Liver (tissue), 9 donors: ENCODE data around the gene DNHD1. TPM values are rescaled to one million over a fixed set of nuclear protein-coding genes. Genes with fewer than 3 reads are reported as not detected.

Experiments used
- DNase-seq: peaks from one replicate; pipeline ENCODE4 v3.0.0-alpha.2; 2017; ENCODE audit warnings: low spot score
- H3K27ac ChIP-seq, 2 donors: one replicate each; pipeline ENCODE4 v1.7.0; 2013; ENCODE audit warnings: inconsistent platforms in 2 of 2, low read length in 2 of 2, control low read depth in 1 of 2, low read depth in 1 of 2, mild to moderate bottlenecking in 1 of 2
- H3K27me3 ChIP-seq, 4 donors: one replicate each; pipeline versions ENCODE4 v1.6.1 to v1.7.0; 2013; ENCODE audit warnings: low read length in 3 of 4, inconsistent platforms in 1 of 4, mild to moderate bottlenecking in 1 of 4, moderate library complexity in 1 of 4; ENCODE audit not compliant: control insufficient read depth in 4 of 4, insufficient read depth in 4 of 4
- H3K36me3 ChIP-seq, 4 donors: one replicate each; pipeline versions ENCODE4 v1.6.1 to v1.7.0; 2013; ENCODE audit warnings: low read length in 3 of 4, mild to moderate bottlenecking in 3 of 4, low read depth in 1 of 4, moderate library complexity in 1 of 4; ENCODE audit not compliant: control insufficient read depth in 4 of 4, insufficient read depth in 3 of 4
- H3K4me1 ChIP-seq, 4 donors: one replicate each; pipeline versions ENCODE4 v1.6.1 to v1.7.0; 2013; ENCODE audit warnings: low read length in 3 of 4, mild to moderate bottlenecking in 3 of 4, moderate library complexity in 1 of 4; ENCODE audit not compliant: control insufficient read depth in 4 of 4, insufficient read depth in 4 of 4
- H3K4me3 ChIP-seq, 3 donors: one replicate each; pipeline versions ENCODE4 v1.6.1 to v1.7.0; 2013; ENCODE audit warnings: low read length in 3 of 3, control low read depth in 1 of 3, low read depth in 1 of 3, mild to moderate bottlenecking in 1 of 3
- H3K9ac ChIP-seq, 2 donors: one replicate each; pipeline ENCODE4 v1.7.0; 2013; ENCODE audit warnings: low read length in 2 of 2, mild to moderate bottlenecking in 2 of 2, moderate library complexity in 2 of 2, control low read depth in 1 of 2, low read depth in 1 of 2
- H3K9me3 ChIP-seq, 4 donors: one replicate each; pipeline versions ENCODE4 v1.6.1 to v1.7.0; 2013; ENCODE audit warnings: low read length in 3 of 4; ENCODE audit not compliant: control insufficient read depth in 4 of 4
- EGR1 ChIP-seq, 2 donors: IDR thresholded peaks; 2 replicates each; pipeline ENCODE4 v1.6.1; 2016 to 2018; ENCODE audit warnings: antibody characterized with exemption in 2 of 2, low read depth in 2 of 2
- FOXA1 ChIP-seq: IDR thresholded peaks from 2 replicates; pipeline ENCODE4 v1.6.1; 2016; ENCODE audit warnings: antibody characterized with exemption
- FOXA2 ChIP-seq: IDR thresholded peaks from 2 replicates; pipeline ENCODE4 v1.6.1; 2016; ENCODE audit warnings: antibody characterized with exemption
- GABPA ChIP-seq, 2 donors: IDR thresholded peaks in 1 of 2; conservative IDR thresholded peaks in 1 of 2; 2 replicates each; pipeline ENCODE4 v1.6.1; 2016; ENCODE audit warnings: antibody characterized with exemption in 2 of 2, mild to moderate bottlenecking in 1 of 2, moderate library complexity in 1 of 2
- HNF4A ChIP-seq, 2 donors: conservative IDR thresholded peaks; 2 replicates each; pipeline ENCODE4 v1.6.1; 2016; ENCODE audit warnings: antibody characterized with exemption in 2 of 2, mild to moderate bottlenecking in 2 of 2
- HNF4G ChIP-seq: IDR thresholded peaks from 2 replicates; pipeline ENCODE4 v1.6.1; 2016; ENCODE audit warnings: antibody characterized with exemption
- JUND ChIP-seq, 2 donors: IDR thresholded peaks; 2 replicates each; pipeline ENCODE4 v1.6.1; 2016; ENCODE audit warnings: antibody characterized with exemption in 2 of 2
- NR2F2 ChIP-seq: IDR thresholded peaks from 2 replicates; pipeline ENCODE4 v1.6.1; 2016; ENCODE audit warnings: antibody characterized with exemption
- RAD21 ChIP-seq, 2 donors: IDR thresholded peaks; 2 replicates each; pipeline ENCODE4 v1.6.1; 2016; ENCODE audit warnings: antibody characterized with exemption in 2 of 2, mild to moderate bottlenecking in 2 of 2
- REST ChIP-seq: IDR thresholded peaks from 2 replicates; pipeline ENCODE4 v1.6.1; 2016; ENCODE audit warnings: antibody characterized with exemption, mild to moderate bottlenecking
- RXRA ChIP-seq, 2 donors: IDR thresholded peaks; 2 replicates each; pipeline ENCODE4 v1.6.1; 2017 to 2018; ENCODE audit warnings: antibody characterized with exemption in 2 of 2, mild to moderate bottlenecking in 1 of 2
- SP1 ChIP-seq: IDR thresholded peaks from 2 replicates; pipeline ENCODE4 v1.6.1; 2018; ENCODE audit warnings: antibody characterized with exemption, mild to moderate bottlenecking
- TAF1 ChIP-seq: conservative IDR thresholded peaks from 2 replicates; pipeline ENCODE4 v1.6.1; 2016; ENCODE audit warnings: antibody characterized with exemption, mild to moderate bottlenecking
- WGBS: extraction: QIAGEN DNeasy Blood & Tissue Kit; methylation state at CpG from one replicate; pipeline ENCODE4 v1.1.7; 2013; 5-methylcytosine and 5-hydroxymethylcytosine counted together
- polyA plus RNA-seq, 2 donors: library from polyadenylated mRNA; stranded (reverse) in 1 of 2; unstranded in 1 of 2; fragments of 200-250 nt in 1 of 2; fragments of >200 nt in 1 of 2; fragmentation: Nextera tagmentation in 1 of 2; extraction: Ambion mirVana in 1 of 2; gene quantifications; one replicate each; pipeline versions ENCODE4 v1.2.1 to v1.2.3, GENCODE V29; 2013 to 2015
- total RNA-seq, 2 donors: library from RNA; depleted of rRNA; stranded (reverse); fragments of >200 nt; gene quantifications; one replicate each; pipeline ENCODE4 v1.2.3, GENCODE V29; 2014
- TF ChIP-seq, protein P1 (sequence below): IDR thresholded peaks from 2 replicates; pipeline ENCODE4 v1.6.1; 2016; ENCODE audit warnings: antibody characterized with exemption
- TF ChIP-seq, protein P2 (sequence below): fragments of 150-350 bp; IDR thresholded peaks from 2 replicates; pipeline ENCODE4 v1.5.1; 2017; ENCODE audit warnings: improper control_type of control experiment, low read depth, low read length; ENCODE audit not compliant: missing input control
- TF ChIP-seq, protein P3 (sequence below): IDR thresholded peaks from 2 replicates; pipeline ENCODE4 v1.6.1; 2016; ENCODE audit warnings: antibody characterized with exemption
- donor health status: healthy.
- donor health status: healthy.
- donor health status: healthy.
- donor health status: healthy.
- donor health status: healthy.

DNHD1 gene
- total and polyA plus RNA-seq, 4 donors: 2.1 to 23.6 (median 5.0) TPM

GRCh38 chr11:6566704-6567370 lies 69.8 kb downstream of the DNHD1 start:
- Histone ChIP-seq H3K4me3 (no peak overlapping the region), H3K27me3 (no peaks in the 10 kb centered on the region), H3K4me1 (peaks cover 3 to 30% (median 26%) of the 10 kb centered on the region in 4 donors), H3K36me3 (no peaks in the 10 kb centered on the region), H3K9me3 (no peaks in the 10 kb centered on the region), H3K9ac (no peak overlapping the region), H3K27ac (peak overlapping the region; percentile 25 to 61)
- no peak for TF ChIP-seq GABPA (IDR thresholded peaks at IDR 0.05 in 1 of 2, conservative IDR thresholded peaks at IDR 0.05 in 1 of 2)
- TF ChIP-seq EGR1 (IDR thresholded peaks at IDR 0.05; ENCODE audit: low read depth in 2 of 2): no peak
- TF ChIP-seq JUND (IDR thresholded peaks at IDR 0.05): no peak
- TF ChIP-seq, protein P1, sequence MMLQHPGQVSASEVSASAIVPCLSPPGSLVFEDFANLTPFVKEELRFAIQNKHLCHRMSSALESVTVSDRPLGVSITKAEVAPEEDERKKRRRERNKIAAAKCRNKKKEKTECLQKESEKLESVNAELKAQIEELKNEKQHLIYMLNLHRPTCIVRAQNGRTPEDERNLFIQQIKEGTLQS: no peak
- TF ChIP-seq FOXA1: no peak
- TF ChIP-seq SP1: no peak
- no peak for TF ChIP-seq REST
- TF ChIP-seq, protein P2, sequence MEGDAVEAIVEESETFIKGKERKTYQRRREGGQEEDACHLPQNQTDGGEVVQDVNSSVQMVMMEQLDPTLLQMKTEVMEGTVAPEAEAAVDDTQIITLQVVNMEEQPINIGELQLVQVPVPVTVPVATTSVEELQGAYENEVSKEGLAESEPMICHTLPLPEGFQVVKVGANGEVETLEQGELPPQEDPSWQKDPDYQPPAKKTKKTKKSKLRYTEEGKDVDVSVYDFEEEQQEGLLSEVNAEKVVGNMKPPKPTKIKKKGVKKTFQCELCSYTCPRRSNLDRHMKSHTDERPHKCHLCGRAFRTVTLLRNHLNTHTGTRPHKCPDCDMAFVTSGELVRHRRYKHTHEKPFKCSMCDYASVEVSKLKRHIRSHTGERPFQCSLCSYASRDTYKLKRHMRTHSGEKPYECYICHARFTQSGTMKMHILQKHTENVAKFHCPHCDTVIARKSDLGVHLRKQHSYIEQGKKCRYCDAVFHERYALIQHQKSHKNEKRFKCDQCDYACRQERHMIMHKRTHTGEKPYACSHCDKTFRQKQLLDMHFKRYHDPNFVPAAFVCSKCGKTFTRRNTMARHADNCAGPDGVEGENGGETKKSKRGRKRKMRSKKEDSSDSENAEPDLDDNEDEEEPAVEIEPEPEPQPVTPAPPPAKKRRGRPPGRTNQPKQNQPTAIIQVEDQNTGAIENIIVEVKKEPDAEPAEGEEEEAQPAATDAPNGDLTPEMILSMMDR: no peak
- TF ChIP-seq HNF4A (conservative IDR thresholded peaks at IDR 0.05): peak in 1 of 2 donors; percentile 22
- TF ChIP-seq TAF1: no peak
- TF ChIP-seq FOXA2: no peak
- peak in 1 of 2 donors; percentile 12 for TF ChIP-seq RXRA (IDR thresholded peaks at IDR 0.05)
- DNase-seq: peak; percentile 31
- 60% methylated on average over 13 of the region's 13 CpGs for WGBS

DNA sequence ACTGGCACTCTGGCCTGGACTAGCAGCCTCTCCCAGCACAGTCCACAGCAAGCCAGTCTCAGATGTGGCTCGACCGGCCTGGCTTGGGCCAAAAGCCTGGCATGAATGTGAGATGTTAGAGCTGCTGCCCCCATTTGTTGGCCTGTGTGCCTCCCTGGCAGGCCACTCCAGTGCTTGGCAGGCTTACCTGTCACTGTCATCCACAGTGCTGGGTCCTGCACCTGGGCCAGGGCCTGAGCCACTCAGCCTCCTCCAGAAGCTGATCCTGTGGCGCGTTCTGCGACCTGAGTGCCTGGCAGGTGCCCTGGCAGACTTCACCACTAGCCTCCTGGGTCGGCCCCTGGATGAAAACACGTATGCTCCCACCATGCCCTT lies 70.3 kb downstream of the DNHD1 start:
- TF ChIP-seq RAD21 (IDR thresholded peaks at IDR 0.05): no peak
- TF ChIP-seq SP1: no peak
- no peak for TF ChIP-seq HNF4G
- TF ChIP-seq, protein P2: no peak
- no peak for TF ChIP-seq REST
- no peak for TF ChIP-seq JUND (IDR thresholded peaks at IDR 0.05)
- TF ChIP-seq HNF4A (conservative IDR thresholded peaks at IDR 0.05): no peak
- TF ChIP-seq, protein P3, sequence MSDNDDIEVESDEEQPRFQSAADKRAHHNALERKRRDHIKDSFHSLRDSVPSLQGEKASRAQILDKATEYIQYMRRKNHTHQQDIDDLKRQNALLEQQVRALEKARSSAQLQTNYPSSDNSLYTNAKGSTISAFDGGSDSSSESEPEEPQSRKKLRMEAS: no peak
- no peak for TF ChIP-seq EGR1 (IDR thresholded peaks at IDR 0.05; ENCODE audit: low read depth in 2 of 2)
- TF ChIP-seq TAF1: no peak
- TF ChIP-seq FOXA2: no peak
- no peak for TF ChIP-seq NR2F2
- WGBS: 79% methylated on average over 7 of the region's 7 CpGs
- Histone ChIP-seq H3K9ac (no peak overlapping the region), H3K9me3 (no peaks in the 10 kb centered on the region), H3K4me3 (no peak overlapping the region), H3K4me1 (peaks cover 3 to 30% (median 26%) of the 10 kb centered on the region in 4 donors), H3K36me3 (peaks cover 0 to 2% (median 0%) of the 10 kb centered on the region in 4 donors), H3K27ac (peak overlapping the region; percentile 25 to 61), H3K27me3 (no peaks in the 10 kb centered on the region)
- DNase-seq: no peak
